ENCODE measurements around the gene HLA-DOA.

- TF ChIP-seq POLR2A (IDR thresholded peaks at IDR 0.05) (no peak), CTCF (IDR thresholded peaks at IDR 0.05) (no peak), EP300 (IDR thresholded peaks at IDR 0.05) (no peak)
Measured at GRCh38 chr6:33017018-33017417, 7.6 kb upstream of the HLA-DOA start.

All from ovary (tissue), 3 donors.